HG03095 (cell line): ENCODE data around the gene EEF1A2.

Experiments used
- ATAC-seq: cut with Tn5 transposase; IDR thresholded peaks from one replicate; pipeline ENCODE4 v1.9.1; 2021; ENCODE audit warnings: moderate library complexity; ENCODE audit not compliant: unreplicated experiment

Gene EEF1A2

GRCh38 chr20:63455568-63455859 is 43.4 kb downstream of the EEF1A2 start:
- no peak for ATAC-seq

DNA sequence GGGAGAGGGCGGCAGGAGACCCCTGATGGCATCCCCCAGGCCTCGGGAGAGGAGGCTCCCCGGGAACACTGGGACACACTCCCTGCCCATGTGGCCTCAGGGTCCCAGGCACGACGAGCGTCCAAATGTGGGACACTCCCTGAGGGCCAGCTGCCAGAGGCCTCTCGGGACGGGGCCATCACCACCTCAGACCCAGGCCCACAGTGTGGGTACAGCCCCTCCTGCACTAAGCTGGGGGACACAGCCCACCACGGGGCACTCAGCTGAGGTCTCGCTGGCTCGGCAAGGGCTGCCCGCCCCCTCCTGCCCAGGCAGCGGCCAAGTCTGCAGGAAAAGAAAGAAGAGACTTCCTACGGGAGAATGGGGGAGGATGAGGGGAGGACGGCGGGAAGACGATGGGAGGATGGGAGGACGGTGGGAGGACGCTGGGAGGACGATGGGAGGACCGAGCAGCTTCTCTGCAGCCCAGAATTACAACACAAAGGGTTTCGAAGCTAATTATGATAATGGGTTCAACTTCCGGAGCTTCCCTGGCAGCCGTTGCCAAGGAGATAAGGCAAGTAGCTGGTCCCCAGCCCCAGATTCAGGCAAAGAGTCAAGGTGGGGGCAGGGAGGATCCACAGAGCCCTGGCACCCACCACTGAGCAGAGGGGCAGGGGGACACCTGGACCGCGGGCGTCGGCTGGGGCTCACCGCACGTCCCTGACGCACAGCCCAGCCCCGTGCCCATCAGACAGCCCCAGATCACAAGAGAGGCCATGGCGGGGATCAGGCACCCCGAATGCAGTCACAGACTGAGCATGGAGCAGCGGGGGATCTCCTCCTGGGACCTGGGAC is 43.9 kb downstream of the EEF1A2 start:
- ATAC-seq = no peak

- ATAC-seq = no peak
These were observed 45.9 kb downstream of the EEF1A2 start for GRCh38 chr20:63452821-63453523.

DNA sequence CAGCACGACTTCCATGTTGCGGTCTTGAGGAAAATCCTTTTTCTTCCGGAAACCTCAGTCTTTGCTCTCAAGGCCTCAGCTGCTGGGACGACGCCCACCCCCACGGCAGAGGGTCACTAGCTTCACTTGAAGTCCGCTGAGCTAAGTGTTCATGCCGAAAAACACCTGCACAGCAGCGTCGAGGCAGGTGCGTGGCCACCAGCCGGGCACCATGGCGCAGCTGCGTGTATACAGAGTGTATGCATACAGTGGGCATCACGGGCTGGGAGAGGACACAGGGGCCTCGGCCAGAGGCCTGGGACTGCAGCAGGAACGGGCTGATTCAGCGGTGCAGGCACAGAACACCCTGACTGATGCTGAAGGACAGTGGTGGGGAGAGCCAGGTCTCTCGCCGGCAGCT is 46.5 kb downstream of the EEF1A2 start:
- no peak for ATAC-seq

DNA sequence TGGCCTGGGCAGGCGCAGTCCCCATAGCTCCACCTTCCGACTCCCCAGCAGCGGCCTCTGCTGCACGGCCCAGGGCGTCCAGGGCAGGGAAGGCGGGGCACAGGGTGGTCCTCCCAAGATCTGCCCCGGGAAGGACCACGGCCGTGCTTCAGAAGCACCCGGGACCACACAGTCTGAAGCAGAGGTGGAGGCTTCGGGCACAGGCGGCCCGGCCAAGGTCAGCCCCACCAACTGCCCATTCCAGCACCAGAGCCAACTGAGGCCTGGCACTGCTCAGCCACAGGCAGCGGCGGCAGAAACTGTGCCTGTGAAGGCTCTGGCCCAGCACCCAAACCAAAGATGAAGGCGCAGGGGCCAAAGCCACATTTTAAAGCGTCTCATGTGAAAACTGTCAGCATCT is 47.1 kb downstream of the EEF1A2 start:
- ATAC-seq = no peak

GRCh38 chr20:63449796-63450730 is 48.8 kb downstream of the EEF1A2 start:
- no peak for ATAC-seq

GRCh38 chr20:63449025-63449424 is 49.9 kb downstream of the EEF1A2 start:
- ATAC-seq = no peak

GRCh38 chr20:63448031-63448430 is 50.9 kb downstream of the EEF1A2 start:
- no peak for ATAC-seq

DNA sequence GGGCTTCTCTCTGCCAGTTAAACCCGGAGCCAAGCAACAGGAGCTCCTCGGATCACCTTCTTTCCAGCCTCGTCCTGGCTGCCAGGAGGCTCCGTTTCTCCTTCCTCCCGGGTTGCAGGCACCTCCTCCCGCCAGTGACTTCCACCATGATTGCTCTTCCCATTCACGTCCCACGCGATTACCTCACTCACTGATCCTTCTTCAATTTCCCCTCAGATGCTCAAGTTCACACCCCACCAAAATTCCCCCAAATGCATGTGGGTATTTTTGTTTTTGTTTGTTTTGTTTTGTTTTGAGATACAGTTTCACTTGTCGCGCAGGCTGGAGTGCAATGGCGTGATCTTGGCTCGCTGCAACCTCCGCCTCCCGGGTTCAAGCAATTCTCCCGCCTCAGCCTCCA is 51.6 kb downstream of the EEF1A2 start:
- ATAC-seq = no peak

- no peak for ATAC-seq
These were observed 52.5 kb downstream of the EEF1A2 start for GRCh38 chr20:63446216-63447024.

DNA sequence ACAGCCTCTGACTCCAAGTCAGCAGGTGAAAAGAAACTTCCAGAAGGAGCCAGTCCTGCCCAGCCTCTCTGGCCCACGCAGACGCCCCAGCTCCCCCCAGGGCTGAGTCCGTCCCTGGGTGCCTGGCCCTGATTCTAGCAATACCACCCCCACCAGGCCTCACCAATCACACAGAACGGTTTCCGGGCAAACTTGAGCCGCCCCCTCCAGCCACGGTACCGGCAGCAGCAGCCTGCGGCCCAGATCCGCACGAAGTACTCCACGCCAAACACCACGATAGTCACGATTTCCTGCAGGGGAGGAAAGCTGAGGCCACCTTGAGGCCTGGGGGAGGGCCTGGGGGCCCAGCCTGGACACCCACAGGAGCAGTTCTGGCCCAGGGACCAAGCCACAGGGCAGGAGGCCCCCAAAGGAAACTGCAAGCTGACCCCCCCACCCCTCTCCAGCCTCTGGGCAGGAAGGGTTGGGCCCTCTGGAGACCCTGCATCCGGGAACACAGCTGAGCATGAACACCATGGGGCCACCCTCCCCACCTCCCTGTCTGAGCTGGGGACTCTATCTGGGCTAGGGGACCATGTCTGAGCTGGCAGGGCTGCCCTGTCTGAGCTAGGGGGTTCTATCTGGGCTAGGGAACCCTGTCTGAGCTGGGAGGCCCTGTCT is 53.7 kb downstream of the EEF1A2 start:
- ATAC-seq = no peak

GRCh38 chr20:63444548-63444947 is 54.3 kb downstream of the EEF1A2 start:
- ATAC-seq = no peak

- no peak for ATAC-seq
These were observed 55.1 kb downstream of the EEF1A2 start for GRCh38 chr20:63443606-63444395.

GRCh38 chr20:63442100-63442493 is 56.8 kb downstream of the EEF1A2 start:
- no peak for ATAC-seq

- no peak for ATAC-seq
These were observed 57.5 kb downstream of the EEF1A2 start for GRCh38 chr20:63441136-63442099.

DNA sequence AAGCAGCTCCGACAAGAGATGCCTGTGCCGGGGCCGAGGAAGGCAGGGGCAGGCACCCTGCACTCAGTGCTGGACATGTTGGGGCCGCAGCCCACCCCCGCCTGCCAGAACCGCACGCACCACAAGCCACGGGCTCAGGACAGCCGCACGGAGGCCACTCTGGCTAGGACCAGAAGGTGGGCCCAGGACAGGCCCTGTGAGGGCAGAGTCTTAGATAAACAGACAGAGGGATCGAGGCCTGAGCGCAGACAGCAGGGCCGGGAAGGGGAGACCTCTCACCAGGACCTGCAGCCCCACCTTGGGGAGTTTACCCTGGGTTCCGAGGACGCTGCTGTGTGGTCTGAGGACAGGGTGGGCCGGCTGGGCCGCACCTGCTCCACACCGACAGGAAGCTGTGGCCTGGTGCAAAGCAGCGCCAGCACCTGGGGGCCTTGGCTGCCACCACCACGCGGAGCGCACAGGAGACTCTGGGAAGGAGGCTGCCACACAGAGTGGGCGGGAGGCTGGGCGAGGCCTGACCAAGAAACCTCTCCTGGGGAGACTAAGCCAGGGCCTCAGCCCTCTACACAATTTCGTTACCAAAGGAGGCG is 58.4 kb downstream of the EEF1A2 start:
- ATAC-seq = no peak

DNA sequence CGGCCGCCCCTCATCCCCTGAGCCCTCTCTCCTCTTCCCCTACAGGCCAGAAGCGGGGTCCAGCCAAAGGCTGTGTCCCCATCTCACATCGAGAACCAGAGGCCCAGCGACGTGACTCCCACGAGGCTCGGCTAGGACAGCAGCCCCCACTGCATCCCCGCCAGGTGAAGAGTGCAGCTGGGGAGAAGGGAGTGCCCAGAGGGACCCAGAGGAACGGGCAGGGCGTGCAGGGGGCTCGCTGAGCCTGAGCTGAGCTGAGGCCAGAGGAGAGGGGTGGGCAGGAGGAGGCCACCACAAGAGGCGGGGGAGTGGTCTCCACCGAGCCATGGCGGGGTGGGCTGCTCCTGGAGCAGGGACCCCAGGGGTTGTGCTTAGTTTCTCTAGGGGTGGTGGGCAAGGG is 59.0 kb downstream of the EEF1A2 start:
- ATAC-seq = no peak

- no peak for ATAC-seq
These were observed 60.8 kb downstream of the EEF1A2 start for GRCh38 chr20:63438121-63438520.
